Astrocyte of the cerebellum (primary cell): ENCODE measurements around the gene STX3.
"Not testable (repeated sequence)": the region's sequence is repeated elsewhere in the genome, so short reads cannot be mapped to it uniquely, and the experiment has no call there.

Source experiments
- DNase-seq: peaks from one replicate; pipeline ENCODE4 v3.0.0-alpha.2; 2011; ENCODE audit warnings: low read depth
- H3K4me3 ChIP-seq: 2 replicates; pipeline ENCODE4 v1.5.1; 2011; ENCODE audit warnings: mild to moderate bottlenecking, low read depth, low read length, moderate library complexity
- in situ Hi-C: cut with HindIII; loops from 2 replicates; pipeline ENCODE4 v1.10.0; 2017; ENCODE audit warnings: low sequenced_read_pairs
- TF ChIP-seq, protein P1 (sequence below): IDR thresholded peaks from 2 replicates; pipeline ENCODE4 v1.5.1; 2012; ENCODE audit warnings: low read length, low read depth, moderate library complexity, mild to moderate bottlenecking; ENCODE audit errors: missing control alignments

The STX3 gene

GRCh38 chr11:59783632-59784090, 28.5 kb downstream of the STX3 start:
- in situ Hi-C loops = no loop called here
- no peak for DNase-seq
- H3K4me3 ChIP-seq = no peak overlapping the region
- TF ChIP-seq, protein P1, sequence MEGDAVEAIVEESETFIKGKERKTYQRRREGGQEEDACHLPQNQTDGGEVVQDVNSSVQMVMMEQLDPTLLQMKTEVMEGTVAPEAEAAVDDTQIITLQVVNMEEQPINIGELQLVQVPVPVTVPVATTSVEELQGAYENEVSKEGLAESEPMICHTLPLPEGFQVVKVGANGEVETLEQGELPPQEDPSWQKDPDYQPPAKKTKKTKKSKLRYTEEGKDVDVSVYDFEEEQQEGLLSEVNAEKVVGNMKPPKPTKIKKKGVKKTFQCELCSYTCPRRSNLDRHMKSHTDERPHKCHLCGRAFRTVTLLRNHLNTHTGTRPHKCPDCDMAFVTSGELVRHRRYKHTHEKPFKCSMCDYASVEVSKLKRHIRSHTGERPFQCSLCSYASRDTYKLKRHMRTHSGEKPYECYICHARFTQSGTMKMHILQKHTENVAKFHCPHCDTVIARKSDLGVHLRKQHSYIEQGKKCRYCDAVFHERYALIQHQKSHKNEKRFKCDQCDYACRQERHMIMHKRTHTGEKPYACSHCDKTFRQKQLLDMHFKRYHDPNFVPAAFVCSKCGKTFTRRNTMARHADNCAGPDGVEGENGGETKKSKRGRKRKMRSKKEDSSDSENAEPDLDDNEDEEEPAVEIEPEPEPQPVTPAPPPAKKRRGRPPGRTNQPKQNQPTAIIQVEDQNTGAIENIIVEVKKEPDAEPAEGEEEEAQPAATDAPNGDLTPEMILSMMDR = no peak

GRCh38 chr11:59784441-59784840, 29.3 kb downstream of the STX3 start:
- in situ Hi-C loops, DNase-seq, H3K4me3 ChIP-seq: not testable (repeated sequence)

- no peak overlapping the region for H3K4me3 ChIP-seq
- in situ Hi-C loops = no loop called here
- TF ChIP-seq, protein P1 = no peak
- no peak for DNase-seq
Observed at GRCh38 chr11:59785818-59786217, 30.6 kb downstream of the STX3 start.

- H3K4me3 ChIP-seq = no peak overlapping the region
- DNase-seq = no peak
- in situ Hi-C loops = no loop called here
- TF ChIP-seq, protein P1 = no peak
Observed at GRCh38 chr11:59787255-59787588, 32.0 kb downstream of the STX3 start.

GRCh38 chr11:59787816-59788215, 32.6 kb downstream of the STX3 start:
- no peak overlapping the region for H3K4me3 ChIP-seq
- DNase-seq = no peak
- TF ChIP-seq, protein P1 = no peak
- in situ Hi-C loops = no loop called here

DNA sequence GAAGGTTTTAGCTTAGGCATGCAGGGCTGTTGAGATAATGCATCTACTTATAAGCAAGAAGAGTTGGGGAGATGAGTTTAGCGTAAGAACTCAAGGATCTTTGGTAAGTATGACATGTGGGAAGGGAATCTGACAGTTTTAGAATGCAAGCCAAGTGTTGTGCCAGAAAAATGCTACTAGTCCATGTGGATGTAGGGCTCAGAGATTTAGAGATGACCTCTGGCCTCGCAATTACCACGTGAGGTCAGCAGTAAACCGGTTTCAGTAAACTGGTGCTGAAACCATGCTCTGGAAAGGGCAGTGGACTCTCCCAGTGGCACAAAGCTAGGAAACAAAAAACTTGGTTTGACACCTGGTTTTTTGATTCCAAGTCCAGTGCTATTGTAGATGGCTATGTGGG, 36.5 kb downstream of the STX3 start:
- TF ChIP-seq, protein P1 = no peak
- no peak overlapping the region for H3K4me3 ChIP-seq
- DNase-seq = no peak
- in situ Hi-C loops = no loop called here

DNA sequence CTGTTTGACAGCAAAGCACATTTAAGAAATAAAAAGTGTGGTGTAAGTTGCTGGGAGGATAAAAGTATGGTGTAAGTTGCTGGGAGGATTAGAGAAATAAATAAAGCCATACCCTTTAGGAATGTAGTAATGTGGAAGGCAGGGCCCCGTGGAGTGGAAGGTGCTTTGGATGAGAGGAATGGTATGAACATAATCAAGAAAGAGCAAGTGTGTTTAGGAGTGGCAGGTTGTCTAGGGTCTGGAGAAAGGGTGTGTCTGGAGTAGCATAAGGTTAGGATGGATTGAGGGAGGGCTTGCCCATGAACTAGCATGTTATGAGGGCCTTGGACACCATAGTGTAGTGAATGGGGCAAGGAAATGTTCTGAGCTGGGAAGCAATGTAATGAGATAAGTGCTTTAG, 37.3 kb downstream of the STX3 start:
- TF ChIP-seq, protein P1 = no peak
- in situ Hi-C loops = no loop called here
- H3K4me3 ChIP-seq = no peak overlapping the region
- DNase-seq = no peak
